Testis (tissue), 2 donors: ENCODE measurements around the gene CADPS2.

Experiments used
- POLR2A ChIP-seq: fragments of 450-650 bp; IDR thresholded peaks from one replicate; pipeline ENCODE4 v1.6.1; 2017; ENCODE audit warnings: antibody characterized with exemption, mild to moderate bottlenecking, moderate library complexity
- TF ChIP-seq, protein P1 (sequence below), 3 experiments: fragments of 450-650 bp in 2 of 3; fragments of 200-600 bp in 1 of 3; sonication (generic) in 1 of 3; IDR thresholded peaks; one replicate each; pipeline ENCODE4 v1.5.1; 2016 to 2019; ENCODE audit warnings: antibody characterized with exemption in 3 of 3, mild to moderate bottlenecking in 2 of 3, moderate library complexity in 1 of 3

DNA sequence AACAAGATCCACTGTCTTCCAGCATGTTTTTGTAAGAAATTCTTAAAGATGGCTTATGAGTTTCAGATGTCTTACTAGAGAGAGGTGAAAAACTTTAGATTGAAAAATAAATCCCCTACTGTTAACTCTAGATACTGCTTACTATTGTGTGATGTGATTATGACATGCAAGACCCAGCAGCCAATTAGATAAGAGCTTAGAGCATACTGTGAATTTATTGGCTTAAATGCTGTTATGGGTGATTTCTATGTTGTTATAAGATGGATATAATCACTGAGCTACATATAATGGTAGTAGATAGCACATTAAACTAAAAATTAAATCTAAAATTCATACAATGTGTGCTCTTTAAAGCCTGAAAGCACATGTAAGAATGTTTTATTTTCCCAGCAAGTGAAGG lies 187.2 kb downstream of the CADPS2 start, which contains the start of gene RNF133:
- TF ChIP-seq, protein P1, sequence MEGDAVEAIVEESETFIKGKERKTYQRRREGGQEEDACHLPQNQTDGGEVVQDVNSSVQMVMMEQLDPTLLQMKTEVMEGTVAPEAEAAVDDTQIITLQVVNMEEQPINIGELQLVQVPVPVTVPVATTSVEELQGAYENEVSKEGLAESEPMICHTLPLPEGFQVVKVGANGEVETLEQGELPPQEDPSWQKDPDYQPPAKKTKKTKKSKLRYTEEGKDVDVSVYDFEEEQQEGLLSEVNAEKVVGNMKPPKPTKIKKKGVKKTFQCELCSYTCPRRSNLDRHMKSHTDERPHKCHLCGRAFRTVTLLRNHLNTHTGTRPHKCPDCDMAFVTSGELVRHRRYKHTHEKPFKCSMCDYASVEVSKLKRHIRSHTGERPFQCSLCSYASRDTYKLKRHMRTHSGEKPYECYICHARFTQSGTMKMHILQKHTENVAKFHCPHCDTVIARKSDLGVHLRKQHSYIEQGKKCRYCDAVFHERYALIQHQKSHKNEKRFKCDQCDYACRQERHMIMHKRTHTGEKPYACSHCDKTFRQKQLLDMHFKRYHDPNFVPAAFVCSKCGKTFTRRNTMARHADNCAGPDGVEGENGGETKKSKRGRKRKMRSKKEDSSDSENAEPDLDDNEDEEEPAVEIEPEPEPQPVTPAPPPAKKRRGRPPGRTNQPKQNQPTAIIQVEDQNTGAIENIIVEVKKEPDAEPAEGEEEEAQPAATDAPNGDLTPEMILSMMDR (IDR thresholded peaks at IDR 0.05) = no peak
- TF ChIP-seq POLR2A = no peak
